IMR-90 (cell line): Measurements from ENCODE around the gene ANGPTL1.

Source experiments
- BHLHE40 ChIP-seq: fragments of 150-350 bp; IDR thresholded peaks from 2 replicates; pipeline ENCODE4 v1.6.1; 2016; ENCODE audit warnings: mild to moderate bottlenecking, low read depth, low read length
- CEBPB ChIP-seq: IDR thresholded peaks from 2 replicates; pipeline ENCODE4 v1.6.1; 2012; ENCODE audit warnings: low read depth, low read length, improper control_type of control experiment
- CHD1 ChIP-seq: IDR thresholded peaks from 2 replicates; pipeline ENCODE4 v1.6.1; 2012; ENCODE audit warnings: low read depth, low read length, improper control_type of control experiment
- FOS ChIP-seq: fragments of 150-350 bp; IDR thresholded peaks from 2 replicates; pipeline ENCODE4 v1.6.1; 2016; ENCODE audit warnings: low read depth, low read length
- MAFK ChIP-seq: IDR thresholded peaks from 2 replicates; pipeline ENCODE4 v1.6.1; 2012; ENCODE audit warnings: low read depth, low read length, improper control_type of control experiment
- MAZ ChIP-seq: IDR thresholded peaks from 2 replicates; pipeline ENCODE4 v1.6.1; 2012; ENCODE audit warnings: low read depth, mild to moderate bottlenecking, low read length, improper control_type of control experiment, moderate library complexity, borderline replicate concordance
- MXI1 ChIP-seq: IDR thresholded peaks from 2 replicates; pipeline ENCODE4 v1.6.1; 2012; ENCODE audit warnings: low read depth, mild to moderate bottlenecking, low read length, moderate library complexity, borderline replicate concordance
- POLR2A ChIP-seq: IDR thresholded peaks from 2 replicates; pipeline ENCODE4 v1.6.1; 2012; ENCODE audit warnings: mild to moderate bottlenecking, low read depth, low read length
- RAD21 ChIP-seq: IDR thresholded peaks from 2 replicates; pipeline ENCODE4 v1.6.1; 2012; ENCODE audit warnings: low read length, improper control_type of control experiment
- RFX5 ChIP-seq: IDR thresholded peaks from 2 replicates; pipeline ENCODE4 v1.8.0; 2012; ENCODE audit warnings: low read depth, mild to moderate bottlenecking, low read length, moderate library complexity
- SMC3 ChIP-seq: fragments of 150-350 bp; IDR thresholded peaks from 2 replicates; pipeline ENCODE4 v1.6.1; 2016; ENCODE audit warnings: low read depth, mild to moderate bottlenecking, antibody characterized with exemption, low read length, moderate library complexity
- TF ChIP-seq, protein P1 (sequence below): conservative IDR thresholded peaks from 2 replicates; pipeline ENCODE4 v1.5.1; 2012; ENCODE audit warnings: mild to moderate bottlenecking, low read depth, low read length, improper control_type of control experiment
- TF ChIP-seq, protein P2 (sequence below): fragments of 150-350 bp; IDR thresholded peaks from 2 replicates; pipeline ENCODE4 v1.6.1; 2017; ENCODE audit warnings: mild to moderate bottlenecking, antibody characterized with exemption, low read length, low read depth

DNA sequence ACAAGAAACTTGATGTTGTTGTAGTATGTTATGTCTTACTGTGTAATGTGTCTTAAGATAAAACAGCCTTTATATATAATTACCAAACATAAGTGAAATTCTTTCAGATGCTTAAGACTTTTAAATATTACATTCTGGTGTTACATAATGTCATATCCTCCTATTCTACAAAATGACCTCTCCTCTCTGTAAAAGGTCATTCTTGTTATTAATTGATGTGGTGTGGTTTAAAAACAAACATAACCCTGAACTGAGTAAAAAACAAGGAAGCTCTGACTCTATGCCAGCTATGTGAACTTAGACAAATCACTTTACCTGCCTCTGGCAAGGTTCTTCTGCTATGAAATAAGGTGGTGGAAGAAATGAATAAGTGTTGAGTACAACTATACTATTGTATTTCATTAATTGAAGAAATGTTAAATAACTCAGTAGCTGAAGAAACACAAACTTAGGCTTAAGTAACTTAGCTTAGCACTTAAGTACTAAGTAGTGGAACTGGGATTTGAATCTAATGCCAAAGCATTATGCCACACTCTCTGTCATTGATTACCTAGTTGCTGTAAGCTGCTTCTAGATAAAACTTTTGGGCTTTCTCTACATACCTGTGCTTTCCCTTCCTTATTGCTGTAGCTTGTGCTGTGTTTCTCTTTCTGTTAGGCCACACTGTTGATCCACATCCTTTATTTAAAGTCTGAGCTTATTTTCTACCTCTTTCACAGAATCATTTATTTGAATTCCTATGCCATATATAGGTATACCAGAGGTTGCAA is 859 bp upstream of the ANGPTL1 start:
- TF ChIP-seq CEBPB (no peak), FOS (no peak), POLR2A (no peak), MAFK (no peak), RAD21 (no peak), MXI1 (no peak), RFX5 (no peak), SMC3 (no peak), BHLHE40 (no peak), MAZ (no peak), CHD1 (no peak)
- TF ChIP-seq, protein P1, sequence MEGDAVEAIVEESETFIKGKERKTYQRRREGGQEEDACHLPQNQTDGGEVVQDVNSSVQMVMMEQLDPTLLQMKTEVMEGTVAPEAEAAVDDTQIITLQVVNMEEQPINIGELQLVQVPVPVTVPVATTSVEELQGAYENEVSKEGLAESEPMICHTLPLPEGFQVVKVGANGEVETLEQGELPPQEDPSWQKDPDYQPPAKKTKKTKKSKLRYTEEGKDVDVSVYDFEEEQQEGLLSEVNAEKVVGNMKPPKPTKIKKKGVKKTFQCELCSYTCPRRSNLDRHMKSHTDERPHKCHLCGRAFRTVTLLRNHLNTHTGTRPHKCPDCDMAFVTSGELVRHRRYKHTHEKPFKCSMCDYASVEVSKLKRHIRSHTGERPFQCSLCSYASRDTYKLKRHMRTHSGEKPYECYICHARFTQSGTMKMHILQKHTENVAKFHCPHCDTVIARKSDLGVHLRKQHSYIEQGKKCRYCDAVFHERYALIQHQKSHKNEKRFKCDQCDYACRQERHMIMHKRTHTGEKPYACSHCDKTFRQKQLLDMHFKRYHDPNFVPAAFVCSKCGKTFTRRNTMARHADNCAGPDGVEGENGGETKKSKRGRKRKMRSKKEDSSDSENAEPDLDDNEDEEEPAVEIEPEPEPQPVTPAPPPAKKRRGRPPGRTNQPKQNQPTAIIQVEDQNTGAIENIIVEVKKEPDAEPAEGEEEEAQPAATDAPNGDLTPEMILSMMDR = no peak
- TF ChIP-seq, protein P2, sequence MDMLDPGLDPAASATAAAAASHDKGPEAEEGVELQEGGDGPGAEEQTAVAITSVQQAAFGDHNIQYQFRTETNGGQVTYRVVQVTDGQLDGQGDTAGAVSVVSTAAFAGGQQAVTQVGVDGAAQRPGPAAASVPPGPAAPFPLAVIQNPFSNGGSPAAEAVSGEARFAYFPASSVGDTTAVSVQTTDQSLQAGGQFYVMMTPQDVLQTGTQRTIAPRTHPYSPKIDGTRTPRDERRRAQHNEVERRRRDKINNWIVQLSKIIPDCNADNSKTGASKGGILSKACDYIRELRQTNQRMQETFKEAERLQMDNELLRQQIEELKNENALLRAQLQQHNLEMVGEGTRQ = no peak
